Endometrium (tissue), 2 donors: Measurements from ENCODE around the gene KCTD16.

ENCODE experiments used
- FAIRE-seq: peaks from 2 replicates; lab custom pipeline; 2012; peaks lifted over from hg19 to GRCh38; lab: Jason Lieb, UNC
- donor health status: control.
- donor health status: control.

Gene KCTD16

GRCh38 chr5:144289277-144289676 is 118.6 kb downstream of the KCTD16 start:
- no peak for FAIRE-seq

GRCh38 chr5:144292029-144292428 is 121.4 kb downstream of the KCTD16 start:
- no peak for FAIRE-seq

GRCh38 chr5:144295284-144295683 is 124.6 kb downstream of the KCTD16 start:
- no peak for FAIRE-seq

- FAIRE-seq: no peak
These were observed 126.4 kb downstream of the KCTD16 start for GRCh38 chr5:144297081-144297480.

- no peak for FAIRE-seq
These were observed 128.0 kb downstream of the KCTD16 start for GRCh38 chr5:144298658-144299057.

GRCh38 chr5:144304688-144305087 is 134.0 kb downstream of the KCTD16 start:
- FAIRE-seq: no peak

- no peak for FAIRE-seq
These were observed 137.1 kb downstream of the KCTD16 start for GRCh38 chr5:144307736-144308135.

- no peak for FAIRE-seq
These were observed 137.5 kb downstream of the KCTD16 start for GRCh38 chr5:144308174-144308573.

- FAIRE-seq: no peak
These were observed 138.4 kb downstream of the KCTD16 start for GRCh38 chr5:144308906-144309670.

GRCh38 chr5:144310621-144311020 is 139.9 kb downstream of the KCTD16 start:
- no peak for FAIRE-seq

- FAIRE-seq: no peak
These were observed 142.6 kb downstream of the KCTD16 start for GRCh38 chr5:144313147-144313726.

GRCh38 chr5:144315026-144315425 is 144.4 kb downstream of the KCTD16 start:
- FAIRE-seq: no peak

GRCh38 chr5:144315994-144316634 is 145.4 kb downstream of the KCTD16 start:
- FAIRE-seq: no peak

GRCh38 chr5:144318011-144318410 is 147.3 kb downstream of the KCTD16 start:
- FAIRE-seq: no peak

GRCh38 chr5:144318460-144318859 is 147.8 kb downstream of the KCTD16 start:
- FAIRE-seq: no peak

GRCh38 chr5:144323181-144323580 is 152.5 kb downstream of the KCTD16 start:
- FAIRE-seq: no peak

GRCh38 chr5:144325532-144325931 is 154.9 kb downstream of the KCTD16 start:
- FAIRE-seq: no peak

- FAIRE-seq: no peak
These were observed 157.8 kb downstream of the KCTD16 start for GRCh38 chr5:144328494-144328893.

- FAIRE-seq: no peak
These were observed 158.3 kb downstream of the KCTD16 start for GRCh38 chr5:144328980-144329379.

- no peak for FAIRE-seq
These were observed 159.0 kb downstream of the KCTD16 start for GRCh38 chr5:144329681-144330080.

GRCh38 chr5:144331361-144331760 is 160.7 kb downstream of the KCTD16 start:
- FAIRE-seq: no peak

- no peak for FAIRE-seq
These were observed 161.6 kb downstream of the KCTD16 start for GRCh38 chr5:144332265-144332664.

- FAIRE-seq: no peak
These were observed 162.8 kb downstream of the KCTD16 start for GRCh38 chr5:144333336-144333920.
